ENCODE data around the gene CHD9NB.

- TF ChIP-seq POU6F1 (CRISPR knock-in tag; IDR thresholded peaks at IDR 0.05; ENCODE audit: borderline replicate concordance, low read depth) (no peak), ZNF565 (CRISPR knock-in tag; conservative IDR thresholded peaks at IDR 0.05; ENCODE audit: low read depth) (no peak), ZFP30 (CRISPR knock-in tag; IDR thresholded peaks at IDR 0.05) (no peak), PATZ1 (CRISPR knock-in tag; IDR thresholded peaks at IDR 0.05; ENCODE audit: borderline replicate concordance) (no peak), ARNTL (CRISPR knock-in tag; IDR thresholded peaks at IDR 0.05; ENCODE audit: borderline replicate concordance, low read depth) (no peak), TCF4 (CRISPR knock-in tag; IDR thresholded peaks at IDR 0.05; ENCODE audit: borderline replicate concordance) (no peak), ZNF70 (CRISPR knock-in tag; IDR thresholded peaks at IDR 0.05) (no peak), BACH2 (CRISPR knock-in tag; IDR thresholded peaks at IDR 0.05; ENCODE audit: borderline replicate concordance) (no peak)
Measured at GRCh38 chr16:53061701-53062159, 9.0 kb upstream of the CHD9NB start.

All from SK-N-SH treated with all-trans-retinoic acid at 6 μM for 48 hours (cell line).